Stomach (tissue), 9 donors: ENCODE data around the gene PPID. TPM values are rescaled to one million over a fixed set of nuclear protein-coding genes. Genes with fewer than 3 reads are reported as not detected.
"Not testable (repeated sequence)": the region's sequence is repeated elsewhere in the genome, so short reads cannot be mapped to it uniquely, and the experiment has no call there.

Experiments used
- DNase-seq, 2 donors: peaks; one replicate each; pipeline versions ENCODE4 v3.0.0 to v3.0.0-alpha.2; 2013 to 2019
- H3K27ac ChIP-seq, 5 donors: fragments of 200-600 bp in 4 of 5; sonication (generic) in 4 of 5; one replicate each; pipeline ENCODE4 v1.5.1; 2013 to 2019; ENCODE audit warnings: mild to moderate bottlenecking in 1 of 5, moderate library complexity in 1 of 5
- H3K27me3 ChIP-seq, 3 donors: fragments of 200-600 bp; sonication (generic); one replicate each; pipeline ENCODE4 v1.5.1; 2017 to 2019; ENCODE audit warnings: mixed run types in 1 of 3
- H3K36me3 ChIP-seq, 4 donors: fragments of 200-600 bp; sonication (generic); 1 replicate in 3 of 4; 2 replicates in 1 of 4; pipeline ENCODE4 v1.5.1; 2016 to 2019
- H3K4me1 ChIP-seq, 4 donors: fragments of 200-600 bp; sonication (generic); one replicate each; pipeline ENCODE4 v1.5.1; 2016 to 2019
- H3K4me3 ChIP-seq, 4 donors: fragments of 200-600 bp; sonication (generic) in 3 of 4; one replicate each; pipeline ENCODE4 v1.5.1; 2016 to 2019; ENCODE audit warnings: mild to moderate bottlenecking in 1 of 4
- H3K9me3 ChIP-seq, 4 donors: fragments of 200-600 bp; sonication (generic); one replicate each; pipeline ENCODE4 v1.5.1; 2016 to 2019
- CTCF ChIP-seq, 7 experiments: fragments of 450-650 bp in 4 of 7; fragments of 200-600 bp in 3 of 7; sonication (generic) in 3 of 7; IDR thresholded peaks; one replicate each; pipeline ENCODE4 v1.5.1; 2016 to 2019; ENCODE audit warnings: antibody characterized with exemption in 7 of 7, control low read depth in 2 of 7, mild to moderate bottlenecking in 1 of 7
- EP300 ChIP-seq: sonication (generic); formaldehyde crosslinking; IDR thresholded peaks from one replicate; pipeline ENCODE4 v1.6.1; 2017; ENCODE audit warnings: antibody characterized with exemption
- POLR2A ChIP-seq, 4 donors: fragments of 450-650 bp; IDR thresholded peaks; one replicate each; pipeline ENCODE4 v1.6.1; 2016; ENCODE audit warnings: antibody characterized with exemption in 4 of 4, control low read depth in 2 of 4, mild to moderate bottlenecking in 1 of 4, moderate library complexity in 1 of 4
- POLR2AphosphoS5 ChIP-seq, 3 donors: sonication (generic); formaldehyde crosslinking; IDR thresholded peaks; one replicate each; pipeline ENCODE4 v1.6.1; 2016; ENCODE audit warnings: antibody characterized with exemption in 3 of 3
- WGBS, 5 donors: extraction: QIAGEN DNeasy Blood & Tissue Kit in 3 of 5; methylation state at CpG; one replicate each; pipeline versions ENCODE4 v1.1.5 to v1.1.7; 2013 to 2018; 5-methylcytosine and 5-hydroxymethylcytosine counted together
- intact Hi-C: fragments of 100-400 bp; cut with DNase I; formaldehyde crosslinking; loops from one replicate; pipeline ENCODE4 v1.15.1; 2023; ENCODE audit warnings: low total_unique reads
- polyA plus RNA-seq, 3 donors: library from polyadenylated mRNA; stranded (reverse); fragments of 200-250 nt; gene quantifications; one replicate each; pipeline ENCODE4 v1.2.3, GENCODE V29; 2013
- total RNA-seq, 5 donors: library from RNA; depleted of rRNA; stranded (reverse); fragments of >200 nt; gene quantifications; one replicate each; pipeline versions ENCODE4 v1.1.0 to v1.2.3, GENCODE V29; 2014 to 2016
- donor health status: healthy with polysubstance abuse.
- donor health status: Bipolar disorder and iron deficiency.
- donor health status: healthy.

Gene PPID
- total and polyA plus RNA-seq, 8 donors = 1.2 to 98.5 (median 16.0) TPM

- no peak overlapping the region for H3K4me3 ChIP-seq
- TF ChIP-seq CTCF (IDR thresholded peaks at IDR 0.05) (no peak), POLR2A (IDR thresholded peaks at IDR 0.05) (no peak), EP300 (no peak), POLR2AphosphoS5 (IDR thresholded peaks at IDR 0.05) (no peak)
- H3K36me3 ChIP-seq = no peaks in the 10 kb centered on the region
- H3K27ac ChIP-seq = no peak overlapping the region
- no peaks in the 10 kb centered on the region for H3K27me3 ChIP-seq
- no peak for DNase-seq
- no peaks in the 10 kb centered on the region for H3K9me3 ChIP-seq
- intact Hi-C loops = no loop called here
- peaks cover 0 to 15% (median 9%) of the 10 kb centered on the region in 4 donors for H3K4me1 ChIP-seq
- WGBS, 5 donors = 43 to 47% (median 45%) methylated on average over 2 of the region's 2 CpGs
Observed at GRCh38 chr4:158763462-158763861, 40.3 kb upstream of the PPID start.

- 64 to 75% (median 70%) methylated on average over 4 of the region's 4 CpGs for WGBS, 5 donors
- Histone ChIP-seq H3K27me3 (no peaks in the 10 kb centered on the region), H3K36me3 (no peaks in the 10 kb centered on the region), H3K9me3 (no peaks in the 10 kb centered on the region), H3K27ac (no peak overlapping the region), H3K4me3 (no peak overlapping the region), H3K4me1 (peaks cover 0 to 10% (median 4%) of the 10 kb centered on the region in 4 donors)
- no peak for DNase-seq
- intact Hi-C loops = no loop called here
- no peak for TF ChIP-seq POLR2A (IDR thresholded peaks at IDR 0.05)
- no peak for TF ChIP-seq CTCF (IDR thresholded peaks at IDR 0.05)
- no peak for TF ChIP-seq EP300
- no peak for TF ChIP-seq POLR2AphosphoS5 (IDR thresholded peaks at IDR 0.05)
Observed at GRCh38 chr4:158762553-158762952, 39.4 kb upstream of the PPID start.

- Histone ChIP-seq H3K4me1 (no peaks in the 10 kb centered on the region), H3K36me3 (no peaks in the 10 kb centered on the region), H3K27me3 (no peaks in the 10 kb centered on the region), H3K4me3 (no peak overlapping the region), H3K27ac (no peak overlapping the region), H3K9me3 (no peaks in the 10 kb centered on the region)
- intact Hi-C loops = no loop called here
- no peak for DNase-seq
- 79 to 91% (median 85%) methylated on average over 4 of the region's 4 CpGs for WGBS, 5 donors
- TF ChIP-seq POLR2AphosphoS5 (IDR thresholded peaks at IDR 0.05) (no peak), EP300 (no peak), POLR2A (IDR thresholded peaks at IDR 0.05) (no peak), CTCF (IDR thresholded peaks at IDR 0.05) (no peak)
Observed at GRCh38 chr4:158760866-158761265, 37.7 kb upstream of the PPID start.

- H3K9me3 ChIP-seq, H3K4me1 ChIP-seq, H3K27ac ChIP-seq, DNase-seq, intact Hi-C loops, H3K4me3 ChIP-seq, H3K27me3 ChIP-seq, H3K36me3 ChIP-seq: not testable (repeated sequence)
- WGBS, 5 donors = 96 to 99% (median 97%) methylated on average over 17 to 20 of the region's 20 CpGs
Observed at GRCh38 chr4:158759539-158759938, 36.3 kb upstream of the PPID start.

- Histone ChIP-seq H3K27me3 (no peaks in the 10 kb centered on the region), H3K4me3 (no peak overlapping the region), H3K9me3 (no peaks in the 10 kb centered on the region), H3K4me1 (no peaks in the 10 kb centered on the region), H3K36me3 (no peaks in the 10 kb centered on the region), H3K27ac (no peak overlapping the region)
- intact Hi-C loops = no loop called here
- WGBS, 5 donors = 79 to 94% (median 85%) methylated on average over 4 of the region's 4 CpGs
- TF ChIP-seq POLR2AphosphoS5 (IDR thresholded peaks at IDR 0.05) (no peak), CTCF (IDR thresholded peaks at IDR 0.05) (no peak), EP300 (no peak), POLR2A (IDR thresholded peaks at IDR 0.05) (no peak)
- DNase-seq = no peak
Observed at GRCh38 chr4:158758703-158759102, 35.5 kb upstream of the PPID start.
